Adrenal gland (tissue), 12 donors: Measurements from ENCODE around the gene SEH1L. TPM values are rescaled to one million over a fixed set of nuclear protein-coding genes. Genes with fewer than 3 reads are reported as not detected.

Experiments used
- DNase-seq, 7 donors: peaks; one replicate each; pipeline ENCODE4 v3.0.0-alpha.2; 2019 to 2020
- H3K27ac ChIP-seq, 5 donors: fragments of 200-600 bp; sonication (generic) in 4 of 5; 1 replicate in 3 of 5; 2 replicates in 2 of 5; pipeline versions ENCODE4 v1.5.1 to v1.8.0; 2016 to 2020; ENCODE audit warnings: mild to moderate bottlenecking in 1 of 5
- H3K27me3 ChIP-seq: fragments of 200-600 bp; 2 replicates; pipeline ENCODE4 v1.8.0; 2021
- H3K36me3 ChIP-seq, 2 donors: fragments of 200-600 bp; replicated peaks in 1 of 2; 1 replicate in 1 of 2; 2 replicates in 1 of 2; pipeline versions ENCODE4 v1.5.1 to v1.8.0; 2018 to 2022
- H3K4me1 ChIP-seq, 2 donors: fragments of 200-600 bp; replicated peaks in 1 of 2; 1 replicate in 1 of 2; 2 replicates in 1 of 2; pipeline versions ENCODE4 v1.5.1 to v1.8.0; 2018 to 2021
- H3K4me3 ChIP-seq, 4 donors: fragments of 200-600 bp; sonication (generic) in 3 of 4; one replicate each; pipeline ENCODE4 v1.5.1; 2016 to 2018
- H3K9me3 ChIP-seq, 3 donors: fragments of 200-600 bp; sonication (generic) in 1 of 3; replicated peaks in 1 of 3; 1 replicate in 2 of 3; 2 replicates in 1 of 3; pipeline versions ENCODE4 v1.5.1 to v1.8.0; 2016 to 2021
- POLR2A ChIP-seq, 2 donors: fragments of 450-650 bp; IDR thresholded peaks; one replicate each; pipeline ENCODE4 v1.6.1; 2017; ENCODE audit warnings: antibody characterized with exemption in 2 of 2, mild to moderate bottlenecking in 2 of 2, moderate library complexity in 1 of 2
- WGBS, 4 donors: extraction: QIAGEN DNeasy Blood & Tissue Kit in 2 of 4; methylation state at CpG; one replicate each; pipeline versions ENCODE4 v1.1.5 to v1.1.7; 2013 to 2017; 5-methylcytosine and 5-hydroxymethylcytosine counted together
- intact Hi-C, 2 donors: fragments of 100-400 bp; cut with DNase I; formaldehyde crosslinking; loops; one replicate each; pipeline versions ENCODE4 v1.14.1 to v1.15.0; 2022 to 2023
- polyA plus RNA-seq, 3 donors: library from polyadenylated mRNA; stranded (reverse); fragments of 200-250 nt in 2 of 3; fragments of 350-450 nt in 1 of 3; fragmentation: Illumina TruSeq in 1 of 3; extraction: RNeasy Lipid Tissue Mini Kit (QIAGEN cat#74804) in 1 of 3; gene quantifications; one replicate each; pipeline ENCODE4 v1.2.3, GENCODE V29; 2013 to 2014
- total RNA-seq, 9 donors: library from RNA; depleted of rRNA in 4 of 9; stranded (reverse); fragments of >200 nt in 4 of 9; fragments of 120-200 nt in 1 of 9; fragmentation: NEBNext Ultra II Directional in 1 of 9; extraction: Animal tissue kit (Norgen Biotek cat#: 25700) in 1 of 9; gene quantifications; one replicate each; pipeline versions ENCODE4 v1.1.0 to v1.2.4, GENCODE V29; 2013 to 2023
- TF ChIP-seq, protein P1 (sequence below), 6 experiments: fragments of 450-650 bp in 4 of 6; fragments of 200-600 bp in 2 of 6; sonication (generic) in 1 of 6; IDR thresholded peaks; 1 replicate in 5 of 6; 2 replicates in 1 of 6; pipeline versions ENCODE4 v1.5.1 to v1.8.0; 2016 to 2021; ENCODE audit warnings: antibody characterized with exemption in 6 of 6, mild to moderate bottlenecking in 2 of 6, moderate library complexity in 1 of 6
- donor health status: healthy with polysubstance abuse.
- donor health status: Bipolar disorder and iron deficiency.
- donor health status: DM: yes; HTN: yes; CAD: no.
- donor health status: DM: no; HTN: no; CAD: no.
- donor health status: DM: no; HTN: no; CAD: no.
- donor health status: DM: yes; HTN: yes; CAD: no.

SEH1L gene
- total and polyA plus RNA-seq, 12 donors = 6.8 to 44.5 (median 23.7) TPM

DNA sequence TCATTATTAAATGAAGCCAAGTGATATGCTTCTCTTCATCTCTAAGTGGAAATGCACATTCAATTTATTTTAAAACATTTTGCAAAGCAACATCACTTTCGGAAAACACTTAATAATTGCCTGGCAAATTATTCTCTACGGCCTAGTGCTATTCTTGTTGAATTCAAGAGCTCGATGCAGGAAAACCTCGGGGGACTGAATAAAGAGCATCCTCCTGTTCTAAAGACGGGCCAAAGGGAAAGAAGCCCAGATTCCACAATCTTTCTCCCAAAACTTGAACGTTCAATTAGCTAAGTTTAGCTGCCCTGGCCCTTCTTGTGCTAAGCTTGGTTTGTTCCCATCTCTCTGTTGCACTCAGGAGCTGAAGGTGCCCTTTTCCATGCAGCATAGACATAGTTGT is 23.2 kb upstream of the SEH1L start:
- TF ChIP-seq, protein P1, sequence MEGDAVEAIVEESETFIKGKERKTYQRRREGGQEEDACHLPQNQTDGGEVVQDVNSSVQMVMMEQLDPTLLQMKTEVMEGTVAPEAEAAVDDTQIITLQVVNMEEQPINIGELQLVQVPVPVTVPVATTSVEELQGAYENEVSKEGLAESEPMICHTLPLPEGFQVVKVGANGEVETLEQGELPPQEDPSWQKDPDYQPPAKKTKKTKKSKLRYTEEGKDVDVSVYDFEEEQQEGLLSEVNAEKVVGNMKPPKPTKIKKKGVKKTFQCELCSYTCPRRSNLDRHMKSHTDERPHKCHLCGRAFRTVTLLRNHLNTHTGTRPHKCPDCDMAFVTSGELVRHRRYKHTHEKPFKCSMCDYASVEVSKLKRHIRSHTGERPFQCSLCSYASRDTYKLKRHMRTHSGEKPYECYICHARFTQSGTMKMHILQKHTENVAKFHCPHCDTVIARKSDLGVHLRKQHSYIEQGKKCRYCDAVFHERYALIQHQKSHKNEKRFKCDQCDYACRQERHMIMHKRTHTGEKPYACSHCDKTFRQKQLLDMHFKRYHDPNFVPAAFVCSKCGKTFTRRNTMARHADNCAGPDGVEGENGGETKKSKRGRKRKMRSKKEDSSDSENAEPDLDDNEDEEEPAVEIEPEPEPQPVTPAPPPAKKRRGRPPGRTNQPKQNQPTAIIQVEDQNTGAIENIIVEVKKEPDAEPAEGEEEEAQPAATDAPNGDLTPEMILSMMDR (IDR thresholded peaks at IDR 0.05) = no peak
- TF ChIP-seq POLR2A (IDR thresholded peaks at IDR 0.05) = no peak
- H3K36me3 ChIP-seq = no peaks in the 10 kb centered on the region
- no peaks in the 10 kb centered on the region for H3K4me1 ChIP-seq
- no peaks in the 10 kb centered on the region for H3K27me3 ChIP-seq
- no peaks in the 10 kb centered on the region for H3K9me3 ChIP-seq
- no peak for DNase-seq
- intact Hi-C loops = no loop called here
- H3K4me3 ChIP-seq = no peak overlapping the region
- no peak overlapping the region for H3K27ac ChIP-seq
- 76 to 88% (median 83%) methylated on average over 6 of the region's 6 CpGs for WGBS, 4 donors

- no peaks in the 10 kb centered on the region for H3K9me3 ChIP-seq
- H3K27ac ChIP-seq = no peak overlapping the region
- no peaks in the 10 kb centered on the region for H3K4me1 ChIP-seq
- TF ChIP-seq, protein P1 (IDR thresholded peaks at IDR 0.05) = no peak
- no peak for TF ChIP-seq POLR2A (IDR thresholded peaks at IDR 0.05)
- H3K27me3 ChIP-seq = no peaks in the 10 kb centered on the region
- H3K4me3 ChIP-seq = no peak overlapping the region
- no peak for DNase-seq
- no peaks in the 10 kb centered on the region for H3K36me3 ChIP-seq
- WGBS, 4 donors = 68 to 77% (median 71%) methylated on average over 3 to 4 of the region's 4 CpGs
- intact Hi-C loops = no loop called here
These were observed 19.6 kb upstream of the SEH1L start for GRCh38 chr18:12928206-12928605.

- H3K9me3 ChIP-seq = no peaks in the 10 kb centered on the region
- H3K4me3 ChIP-seq = no peak overlapping the region
- no peaks in the 10 kb centered on the region for H3K27me3 ChIP-seq
- WGBS, 4 donors = 70 to 92% (median 82%) methylated on average over 5 of the region's 5 CpGs
- intact Hi-C loops = no loop called here
- TF ChIP-seq POLR2A (IDR thresholded peaks at IDR 0.05) = no peak
- TF ChIP-seq, protein P1 (IDR thresholded peaks at IDR 0.05) = no peak
- no peaks in the 10 kb centered on the region for H3K4me1 ChIP-seq
- no peak for DNase-seq
- no peak overlapping the region for H3K27ac ChIP-seq
- H3K36me3 ChIP-seq = no peaks in the 10 kb centered on the region
These were observed 19.2 kb upstream of the SEH1L start for GRCh38 chr18:12928641-12929040.

DNA sequence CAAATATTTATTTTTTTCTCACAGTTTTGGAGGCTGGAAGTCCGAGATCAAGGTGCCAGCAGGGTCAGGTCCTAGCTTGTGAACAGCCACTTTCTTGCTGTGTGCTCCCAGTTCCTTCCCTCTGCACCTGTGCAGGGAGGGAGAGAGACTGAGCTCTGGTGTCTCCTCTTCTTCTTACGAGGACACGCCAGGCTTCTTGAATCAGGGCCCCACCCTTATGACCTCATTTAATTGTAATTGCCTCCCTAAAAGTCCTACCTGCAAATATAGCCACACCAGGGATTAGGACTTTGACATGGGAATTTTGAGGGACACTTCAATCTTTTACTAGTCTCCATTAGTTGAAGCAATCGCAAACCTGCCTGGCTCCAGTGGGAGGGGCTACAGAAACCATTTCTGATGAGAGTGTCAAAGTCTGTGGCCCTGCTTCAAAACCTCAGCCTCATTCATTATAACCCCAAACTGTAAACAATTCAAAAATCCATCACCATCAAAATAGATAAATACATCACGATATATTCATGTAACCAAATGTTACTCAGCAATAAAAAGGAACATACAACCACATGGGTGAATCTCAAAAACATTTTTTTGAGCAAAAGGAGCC is 18.2 kb upstream of the SEH1L start:
- H3K4me1 ChIP-seq = no peaks in the 10 kb centered on the region
- 65 to 80% (median 78%) methylated on average over 5 of the region's 5 CpGs for WGBS, 4 donors
- TF ChIP-seq POLR2A (IDR thresholded peaks at IDR 0.05) = no peak
- TF ChIP-seq, protein P1 (IDR thresholded peaks at IDR 0.05) = no peak
- H3K27me3 ChIP-seq = no peaks in the 10 kb centered on the region
- no peak for DNase-seq
- H3K4me3 ChIP-seq = no peak overlapping the region
- no peaks in the 10 kb centered on the region for H3K9me3 ChIP-seq
- intact Hi-C loops = loop anchor here (5.0 kb wide), 2 partner anchors 187 to 202 kb away; no protein-coding TSS in a partner anchor
- H3K36me3 ChIP-seq = no peaks in the 10 kb centered on the region
- no peak overlapping the region for H3K27ac ChIP-seq
